ENCODE results near the gene IFITM10. TPM values are rescaled to one million over a fixed set of nuclear protein-coding genes. Genes with fewer than 3 reads are reported as not detected.

The IFITM10 gene
- total and polyA plus RNA-seq, 10 of the 15 experiments (the other 5 are each of a cell fraction or from before 2014, with no cell fraction given): 0.04 to 0.27 TPM; not detected in 8

- Histone ChIP-seq H3K4me1 (ENCODE audit: control insufficient read depth, insufficient read depth, low read length) (no peaks in the 10 kb centered on the region), H3K4me3 (no peak overlapping the region), H4K20me1 (ENCODE audit: control insufficient read depth, insufficient read depth) (no peaks in the 10 kb centered on the region), H3K9ac (ENCODE audit: control insufficient read depth, insufficient read depth, low read length) (no peak overlapping the region), H3K79me2 (ENCODE audit: control insufficient read depth, insufficient read depth, low read length) (no peaks in the 10 kb centered on the region), H3K9me3 (replicated peaks; ENCODE audit: control insufficient read depth, insufficient read depth, low read length) (no peaks in the 10 kb centered on the region; the same call in 2 of the 3 replicates), H3K27ac (ENCODE audit: control insufficient read depth, insufficient read depth) (no peak overlapping the region), H2AFZ (ENCODE audit: control insufficient read depth, low read depth, low read length) (no peak overlapping the region), H3K4me2 (ENCODE audit: control insufficient read depth, insufficient read depth) (no peak overlapping the region), H3K27me3 (replicated peaks in 1 of 2; ENCODE audit: control insufficient read depth in 2 of 2, insufficient read depth in 2 of 2, low read length in 1 of 2) (no peaks in the 10 kb centered on the region), H3K36me3 (ENCODE audit: control insufficient read depth in 2 of 2, insufficient read depth in 2 of 2, low read length in 1 of 2) (no peaks in the 10 kb centered on the region)
- 2% methylated on average over 3 of the region's 3 CpGs for WGBS (ENCODE audit: insufficient coverage, insufficient replicate concordance, low lambda C conversion rate, missing lambda C conversion rate)
- no TSS peak for BruUV-seq (replicated peaks)
- POLR2A ChIA-PET: no interaction called here
- peak; percentile 57 for FAIRE-seq
- SMC1A ChIA-PET (ENCODE audit: uncharacterized antibody, unreplicated experiment): interaction anchor here (0.6 kb wide), 1 partner anchor 33 kb away, joined by 3 read pairs; no protein-coding TSS in a partner anchor
- RAD21 ChIA-PET (ENCODE audit: unreplicated experiment): no interaction called here
- TF ChIP-seq RAD21 (IDR thresholded peaks at IDR 0.05; ENCODE audit: insufficient read depth, low read depth, low read length) (no peak), SMARCA5 (IDR thresholded peaks at IDR 0.05) (no peak), CBX5 (IDR thresholded peaks at IDR 0.05; ENCODE audit: low read depth) (no peak), ZBTB40 (IDR thresholded peaks at IDR 0.05; ENCODE audit: borderline replicate concordance) (no peak), NKRF (conservative IDR thresholded peaks at IDR 0.05) (no peak), ZZZ3 (IDR thresholded peaks at IDR 0.05; ENCODE audit: control insufficient read depth, insufficient read length, low read depth) (no peak), PKNOX1 (IDR thresholded peaks at IDR 0.05) (no peak), TBL1XR1 (IDR thresholded peaks at IDR 0.05; ENCODE audit: low read depth, low read length) (no peak)
- TF ChIP-seq, protein P1, sequence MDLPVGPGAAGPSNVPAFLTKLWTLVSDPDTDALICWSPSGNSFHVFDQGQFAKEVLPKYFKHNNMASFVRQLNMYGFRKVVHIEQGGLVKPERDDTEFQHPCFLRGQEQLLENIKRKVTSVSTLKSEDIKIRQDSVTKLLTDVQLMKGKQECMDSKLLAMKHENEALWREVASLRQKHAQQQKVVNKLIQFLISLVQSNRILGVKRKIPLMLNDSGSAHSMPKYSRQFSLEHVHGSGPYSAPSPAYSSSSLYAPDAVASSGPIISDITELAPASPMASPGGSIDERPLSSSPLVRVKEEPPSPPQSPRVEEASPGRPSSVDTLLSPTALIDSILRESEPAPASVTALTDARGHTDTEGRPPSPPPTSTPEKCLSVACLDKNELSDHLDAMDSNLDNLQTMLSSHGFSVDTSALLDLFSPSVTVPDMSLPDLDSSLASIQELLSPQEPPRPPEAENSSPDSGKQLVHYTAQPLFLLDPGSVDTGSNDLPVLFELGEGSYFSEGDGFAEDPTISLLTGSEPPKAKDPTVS (IDR thresholded peaks at IDR 0.05; ENCODE audit: low read depth, low read length): no peak
- in situ Hi-C loops (cut with MboI) (no loop called here), intact Hi-C loops (cut with micrococcal nuclease; ENCODE audit: unreplicated experiment) (no loop called here)
- ATAC-seq: no peak
- CTCF ChIA-PET: no interaction called here
- no peak for DNase-seq (ENCODE audit: low read depth, low spot score)
These were observed 7.4 kb downstream of the IFITM10 start for GRCh38 chr11:1742869-1743584.

Measured in GM12878 (cell line).